ENCODE measurements around the gene NPTX2. TPM values are rescaled to one million over a fixed set of nuclear protein-coding genes. Genes with fewer than 3 reads are reported as not detected.

The NPTX2 gene
- total RNA-seq, 2 donors from 2014 or later = 3.8 to 6.7 TPM

GRCh38 chr7:98678215-98678614, 61.1 kb downstream of the NPTX2 start:
- no peak for TF ChIP-seq CTCF (IDR thresholded peaks at IDR 0.05)
- H3K4me1 ChIP-seq = no peaks in the 10 kb centered on the region
- H3K27ac ChIP-seq = no peak overlapping the region
- H3K9me3 ChIP-seq = peaks cover 0 to 8% of the 10 kb centered on the region in 2 donors
- no peak for DNase-seq (ENCODE audit: low spot score)
- H3K36me3 ChIP-seq = no peaks in the 10 kb centered on the region
- H3K4me3 ChIP-seq = no peak overlapping the region
- no peaks in the 10 kb centered on the region for H3K27me3 ChIP-seq

Other genes with a start within 250 kb of the NPTX2 start
- gene BAIAP2L1, start 216.2 kb upstream of the NPTX2 start, total RNA-seq = 1 to 10 TPM; 1.1 to 1.7 TPM